ENCODE measurements around the gene SNRNP25. TPM values are rescaled to one million over a fixed set of nuclear protein-coding genes. Genes with fewer than 3 reads are reported as not detected.
"Not testable (repeated sequence)": the region's sequence is repeated elsewhere in the genome, so short reads cannot be mapped to it uniquely, and the experiment has no call there.

SNRNP25 gene
- total and polyA plus RNA-seq, 4 donors, result 10.3 to 30.9 (median 20.9) TPM

DNA sequence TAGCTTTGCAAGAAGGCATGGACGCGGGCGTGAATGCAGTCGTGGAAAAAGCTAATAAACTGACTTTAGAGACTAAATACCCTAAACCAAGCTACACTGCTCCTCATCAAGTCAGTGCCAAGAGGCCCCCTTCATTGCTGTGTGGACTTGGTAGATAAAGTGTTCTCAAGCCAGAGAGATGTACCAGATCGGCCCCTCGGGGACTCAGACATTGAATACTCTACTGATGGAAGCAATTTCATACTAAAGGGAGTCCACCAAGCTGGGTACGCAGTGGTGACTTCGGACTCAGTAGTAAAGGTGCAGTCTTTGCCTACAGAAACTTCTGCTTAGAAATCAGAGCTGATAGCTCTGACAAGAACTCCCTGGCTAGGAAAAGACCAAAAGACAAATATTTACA lies 9.0 kb upstream of the SNRNP25 start:
- Histone ChIP-seq H3K4me1 (ENCODE audit: control insufficient read depth in 5 of 5, insufficient read depth in 5 of 5, low read length in 5 of 5) (no peaks in the 10 kb centered on the region), H3K9ac (ENCODE audit: insufficient read depth in 1 of 2, low read length in 2 of 2) (no peak overlapping the region), H3K27ac (ENCODE audit: low read depth in 1 of 2, low read length in 1 of 2) (no peak overlapping the region), H3K9me3 (ENCODE audit: control insufficient read depth in 4 of 4, insufficient read depth in 3 of 4, low read length in 3 of 4) (no peaks in the 10 kb centered on the region), H3K4me3 (no peak overlapping the region), H3K27me3 (ENCODE audit: control insufficient read depth in 3 of 3, insufficient read depth in 3 of 3, low read length in 2 of 3) (no peaks in the 10 kb centered on the region), H3K36me3 (ENCODE audit: control insufficient read depth in 4 of 4, insufficient read depth in 4 of 4, low read length in 4 of 4) (peaks cover 3 to 16% (median 7%) of the 10 kb centered on the region in 4 donors)
- 91 to 93% methylated on average over 8 of the region's 8 CpGs for WGBS, 2 donors
- no peak for DNase-seq
- ATAC-seq (ENCODE audit: insufficient read depth, low FRiP score), result no peak
- TF ChIP-seq, protein P1, sequence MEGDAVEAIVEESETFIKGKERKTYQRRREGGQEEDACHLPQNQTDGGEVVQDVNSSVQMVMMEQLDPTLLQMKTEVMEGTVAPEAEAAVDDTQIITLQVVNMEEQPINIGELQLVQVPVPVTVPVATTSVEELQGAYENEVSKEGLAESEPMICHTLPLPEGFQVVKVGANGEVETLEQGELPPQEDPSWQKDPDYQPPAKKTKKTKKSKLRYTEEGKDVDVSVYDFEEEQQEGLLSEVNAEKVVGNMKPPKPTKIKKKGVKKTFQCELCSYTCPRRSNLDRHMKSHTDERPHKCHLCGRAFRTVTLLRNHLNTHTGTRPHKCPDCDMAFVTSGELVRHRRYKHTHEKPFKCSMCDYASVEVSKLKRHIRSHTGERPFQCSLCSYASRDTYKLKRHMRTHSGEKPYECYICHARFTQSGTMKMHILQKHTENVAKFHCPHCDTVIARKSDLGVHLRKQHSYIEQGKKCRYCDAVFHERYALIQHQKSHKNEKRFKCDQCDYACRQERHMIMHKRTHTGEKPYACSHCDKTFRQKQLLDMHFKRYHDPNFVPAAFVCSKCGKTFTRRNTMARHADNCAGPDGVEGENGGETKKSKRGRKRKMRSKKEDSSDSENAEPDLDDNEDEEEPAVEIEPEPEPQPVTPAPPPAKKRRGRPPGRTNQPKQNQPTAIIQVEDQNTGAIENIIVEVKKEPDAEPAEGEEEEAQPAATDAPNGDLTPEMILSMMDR (IDR thresholded peaks at IDR 0.05; ENCODE audit: control extremely low read depth, extremely low read depth), result no peak

GRCh38 chr16:45454-45853 lies 8.2 kb upstream of the SNRNP25 start:
- H3K4me1 ChIP-seq (ENCODE audit: control insufficient read depth in 5 of 5, insufficient read depth in 5 of 5, low read length in 5 of 5), result no peaks in the 10 kb centered on the region
- no peak overlapping the region for H3K4me3 ChIP-seq
- ATAC-seq (ENCODE audit: insufficient read depth, low FRiP score), result no peak
- H3K9me3 ChIP-seq (ENCODE audit: control insufficient read depth in 4 of 4, insufficient read depth in 3 of 4, low read length in 3 of 4), result no peaks in the 10 kb centered on the region
- no peak overlapping the region for H3K27ac ChIP-seq (ENCODE audit: low read depth in 1 of 2, low read length in 1 of 2)
- H3K36me3 ChIP-seq (ENCODE audit: control insufficient read depth in 4 of 4, insufficient read depth in 4 of 4, low read length in 4 of 4), result peaks cover 3 to 16% (median 7%) of the 10 kb centered on the region in 4 donors
- no peak for DNase-seq
- WGBS, 2 donors, result 85 to 87% methylated on average over 5 of the region's 5 CpGs
- no peaks in the 10 kb centered on the region for H3K27me3 ChIP-seq (ENCODE audit: control insufficient read depth in 3 of 3, insufficient read depth in 3 of 3, low read length in 2 of 3)
- TF ChIP-seq, protein P1 (IDR thresholded peaks at IDR 0.05; ENCODE audit: control extremely low read depth, extremely low read depth), result no peak
- no peak overlapping the region for H3K9ac ChIP-seq (ENCODE audit: insufficient read depth in 1 of 2, low read length in 2 of 2)

GRCh38 chr16:46510-46909 lies 7.1 kb upstream of the SNRNP25 start:
- not testable (repeated sequence) for H3K27me3 ChIP-seq (ENCODE audit: control insufficient read depth in 3 of 3, insufficient read depth in 3 of 3, low read length in 2 of 3); H3K9ac ChIP-seq (ENCODE audit: insufficient read depth in 1 of 2, low read length in 2 of 2); H3K4me3 ChIP-seq; H3K9me3 ChIP-seq (ENCODE audit: control insufficient read depth in 4 of 4, insufficient read depth in 3 of 4, low read length in 3 of 4); H3K27ac ChIP-seq (ENCODE audit: low read depth in 1 of 2, low read length in 1 of 2); ATAC-seq (ENCODE audit: insufficient read depth, low FRiP score); DNase-seq; H3K4me1 ChIP-seq (ENCODE audit: control insufficient read depth in 5 of 5, insufficient read depth in 5 of 5, low read length in 5 of 5)
- peaks cover 3 to 19% (median 8%) of the 10 kb centered on the region in 4 donors for H3K36me3 ChIP-seq (ENCODE audit: control insufficient read depth in 4 of 4, insufficient read depth in 4 of 4, low read length in 4 of 4)
- WGBS, 2 donors, result 97% methylated on average over 7 of the region's 7 CpGs

- H3K36me3 ChIP-seq (ENCODE audit: control insufficient read depth in 4 of 4, insufficient read depth in 4 of 4, low read length in 4 of 4), result peaks cover 3 to 19% (median 8%) of the 10 kb centered on the region in 4 donors
- no peak for DNase-seq
- H3K4me3 ChIP-seq, result no peak overlapping the region
- no peaks in the 10 kb centered on the region for H3K4me1 ChIP-seq (ENCODE audit: control insufficient read depth in 5 of 5, insufficient read depth in 5 of 5, low read length in 5 of 5)
- no peaks in the 10 kb centered on the region for H3K9me3 ChIP-seq (ENCODE audit: control insufficient read depth in 4 of 4, insufficient read depth in 3 of 4, low read length in 3 of 4)
- no peak overlapping the region for H3K9ac ChIP-seq (ENCODE audit: insufficient read depth in 1 of 2, low read length in 2 of 2)
- no peak for ATAC-seq (ENCODE audit: insufficient read depth, low FRiP score)
- no peaks in the 10 kb centered on the region for H3K27me3 ChIP-seq (ENCODE audit: control insufficient read depth in 3 of 3, insufficient read depth in 3 of 3, low read length in 2 of 3)
- TF ChIP-seq, protein P1 (IDR thresholded peaks at IDR 0.05; ENCODE audit: control extremely low read depth, extremely low read depth), result no peak
- 96% methylated on average over 7 of the region's 7 CpGs for WGBS, 2 donors
- no peak overlapping the region for H3K27ac ChIP-seq (ENCODE audit: low read depth in 1 of 2, low read length in 1 of 2)
These were observed 6.4 kb upstream of the SNRNP25 start for GRCh38 chr16:47234-47633.
